Measurements from ENCODE around the gene IQGAP2. TPM values are rescaled to one million over a fixed set of nuclear protein-coding genes. Genes with fewer than 3 reads are reported as not detected.
A peak's percentile ranks its signal among the peaks of the same experiment; 100 is the strongest.

The IQGAP2 gene
- polyA plus RNA-seq, 1 donor (not counting 4 experiments of a cell fraction or from before 2014, with no cell fraction given): 0.14 TPM

GRCh38 chr5:76400466-76400865 is 2.6 kb upstream of the IQGAP2 start:
- no peaks in the 10 kb centered on the region for H3K9me3 ChIP-seq (ENCODE audit: control insufficient read depth, low read depth, low read length)
- H3K9ac ChIP-seq (ENCODE audit: control insufficient read depth, extremely low read depth, insufficient read depth, low read length): no peak overlapping the region
- H3K79me2 ChIP-seq (ENCODE audit: control insufficient read depth, insufficient read depth, low read length): no peaks in the 10 kb centered on the region
- no peak for TF ChIP-seq CTCF (optimal IDR thresholded peaks at IDR 0.05 in 1 of 3, IDR thresholded peaks at IDR 0.05 in 1 of 3, conservative IDR thresholded peaks at IDR 0.05 in 1 of 3; ENCODE audit: extremely low read depth in 1 of 3, insufficient read depth in 2 of 3, low read length in 3 of 3)
- no peak for TF ChIP-seq EZH2 (IDR thresholded peaks at IDR 0.05; ENCODE audit: low read length)
- no peaks in the 10 kb centered on the region for H3K36me3 ChIP-seq (ENCODE audit: control insufficient read depth in 2 of 2, extremely low read depth in 1 of 2, insufficient read depth in 2 of 2, low read length in 2 of 2)
- H4K20me1 ChIP-seq (ENCODE audit: control insufficient read depth, extremely low read depth, insufficient read depth, low read length): no peaks in the 10 kb centered on the region
- no peak overlapping the region for H2AFZ ChIP-seq (ENCODE audit: control insufficient read depth, low read length)
- no peak overlapping the region for H3K4me3 ChIP-seq (ENCODE audit: control insufficient read depth in 2 of 3, extremely low read depth in 1 of 3, insufficient read depth in 2 of 3, low read depth in 1 of 3, low read length in 3 of 3)
- H3K27ac ChIP-seq (ENCODE audit: control insufficient read depth, insufficient read depth, low read length): no peak overlapping the region
- no peak for FAIRE-seq
- H3K4me2 ChIP-seq (ENCODE audit: control insufficient read depth, extremely low read depth, insufficient read depth, low read depth, low read length): no peak overlapping the region
- no peak for DNase-seq (ENCODE audit: low read depth, low spot score)
- peaks cover 46% of the 10 kb centered on the region for H3K27me3 ChIP-seq (ENCODE audit: control insufficient read depth, extremely low read depth, insufficient read depth, low read length)
- dilution Hi-C loops (cut with MboI; ENCODE audit: extremely low pct_ligation_motif_present, low sequenced_read_pairs): no loop called here
- no peaks in the 10 kb centered on the region for H3K4me1 ChIP-seq (ENCODE audit: control insufficient read depth, extremely low read depth, insufficient read depth, low read length)
- no peaks in the 10 kb centered on the region for H3K9me1 ChIP-seq (ENCODE audit: control insufficient read depth, extremely low read depth, insufficient read depth, low read length)

GRCh38 chr5:76401801-76402250 is 1.3 kb upstream of the IQGAP2 start:
- no peaks in the 10 kb centered on the region for H3K79me2 ChIP-seq (ENCODE audit: control insufficient read depth, insufficient read depth, low read length)
- dilution Hi-C loops (cut with MboI; ENCODE audit: extremely low pct_ligation_motif_present, low sequenced_read_pairs): no loop called here
- no peaks in the 10 kb centered on the region for H3K36me3 ChIP-seq (ENCODE audit: control insufficient read depth in 2 of 2, extremely low read depth in 1 of 2, insufficient read depth in 2 of 2, low read length in 2 of 2)
- no peak overlapping the region for H3K4me3 ChIP-seq (ENCODE audit: control insufficient read depth in 2 of 3, extremely low read depth in 1 of 3, insufficient read depth in 2 of 3, low read depth in 1 of 3, low read length in 3 of 3)
- H4K20me1 ChIP-seq (ENCODE audit: control insufficient read depth, extremely low read depth, insufficient read depth, low read length): no peaks in the 10 kb centered on the region
- FAIRE-seq: no peak
- TF ChIP-seq CTCF (optimal IDR thresholded peaks at IDR 0.05 in 1 of 3, IDR thresholded peaks at IDR 0.05 in 1 of 3, conservative IDR thresholded peaks at IDR 0.05 in 1 of 3; ENCODE audit: extremely low read depth in 1 of 3, insufficient read depth in 2 of 3, low read length in 3 of 3) (no peak), EZH2 (IDR thresholded peaks at IDR 0.05; ENCODE audit: low read length) (peak; percentile 68)
- no peak overlapping the region for H3K4me2 ChIP-seq (ENCODE audit: control insufficient read depth, extremely low read depth, insufficient read depth, low read depth, low read length)
- H3K27me3 ChIP-seq (ENCODE audit: control insufficient read depth, extremely low read depth, insufficient read depth, low read length): peaks cover 49% of the 10 kb centered on the region
- H3K9ac ChIP-seq (ENCODE audit: control insufficient read depth, extremely low read depth, insufficient read depth, low read length): no peak overlapping the region
- H3K9me1 ChIP-seq (ENCODE audit: control insufficient read depth, extremely low read depth, insufficient read depth, low read length): no peaks in the 10 kb centered on the region
- H2AFZ ChIP-seq (ENCODE audit: control insufficient read depth, low read length): no peak overlapping the region
- H3K27ac ChIP-seq (ENCODE audit: control insufficient read depth, insufficient read depth, low read length): no peak overlapping the region
- H3K9me3 ChIP-seq (ENCODE audit: control insufficient read depth, low read depth, low read length): no peaks in the 10 kb centered on the region
- H3K4me1 ChIP-seq (ENCODE audit: control insufficient read depth, extremely low read depth, insufficient read depth, low read length): no peaks in the 10 kb centered on the region
- DNase-seq (ENCODE audit: low read depth, low spot score): no peak

Measured in keratinocyte (primary cell).